MM.1S (cell line): ENCODE data around the gene NCKAP5.

ENCODE experiments used
- DNase-seq: peaks from one replicate; pipeline ENCODE4 v3.0.0-alpha.2; 2015
- H2AFZ ChIP-seq: fragments of 300-600 bp; sonication (generic); 2 replicates; pipeline ENCODE4 v1.6.0; 2016; ENCODE audit warnings: antibody characterized with exemption, low read length
- H3F3A ChIP-seq: fragments of 300-600 bp; sonication (generic); 2 replicates; pipeline ENCODE4 v1.6.1; 2016; ENCODE audit warnings: mild to moderate bottlenecking, antibody characterized with exemption, low read length, moderate library complexity, mixed read lengths; ENCODE audit not compliant: insufficient read depth
- H3K27ac ChIP-seq: fragments of 300-600 bp; sonication (generic); 2 replicates; pipeline ENCODE4 v1.5.1; 2016; ENCODE audit warnings: mild to moderate bottlenecking, low read length
- H3K27me3 ChIP-seq: fragments of 300-600 bp; sonication (generic); replicated peaks from 2 replicates; pipeline ENCODE4 v1.6.0; 2016; ENCODE audit warnings: low read length; ENCODE audit not compliant: insufficient read depth
- H3K36me3 ChIP-seq: fragments of 300-600 bp; sonication (generic); replicated peaks from 2 replicates; pipeline ENCODE4 v1.6.1; 2016; ENCODE audit warnings: mild to moderate bottlenecking, low read length, mixed read lengths; ENCODE audit not compliant: insufficient read depth
- H3K4me1 ChIP-seq: fragments of 300-600 bp; sonication (generic); 2 replicates; pipeline ENCODE4 v1.6.1; 2016; ENCODE audit warnings: low read length, mixed read lengths
- H3K4me2 ChIP-seq: fragments of 300-600 bp; sonication (generic); 2 replicates; pipeline ENCODE4 v1.6.0; 2016; ENCODE audit warnings: low read depth, low read length
- H3K4me3 ChIP-seq: fragments of 300-600 bp; sonication (generic); 2 replicates; pipeline ENCODE4 v1.5.1; 2016; ENCODE audit warnings: low read length, mixed read lengths
- H3K79me2 ChIP-seq: fragments of 300-600 bp; sonication (generic); 2 replicates; pipeline ENCODE4 v1.6.1; 2016; ENCODE audit warnings: mixed run types, low read length, mixed read lengths
- H3K9ac ChIP-seq: fragments of 300-600 bp; sonication (generic); 2 replicates; pipeline ENCODE4 v1.6.1; 2016; ENCODE audit warnings: low read length, mixed read lengths
- H3K9me2 ChIP-seq: fragments of 300-600 bp; sonication (generic); replicated peaks from 2 replicates; pipeline ENCODE4 v1.6.1; 2016; ENCODE audit warnings: mild to moderate bottlenecking, low read length, mixed read lengths; ENCODE audit not compliant: insufficient read depth
- H3K9me3 ChIP-seq: fragments of 300-600 bp; sonication (generic); replicated peaks from 2 replicates; pipeline ENCODE4 v1.6.1; 2016; ENCODE audit warnings: mild to moderate bottlenecking, low read length, mixed read lengths; ENCODE audit not compliant: insufficient read depth
- H4K20me1 ChIP-seq: fragments of 300-600 bp; sonication (generic); 2 replicates; pipeline ENCODE4 v1.6.1; 2016; ENCODE audit warnings: mild to moderate bottlenecking, low read length, moderate library complexity, mixed read lengths; ENCODE audit not compliant: insufficient read depth
- CTCF ChIP-seq: fragments of 300-600 bp; sonication (generic); IDR thresholded peaks from 2 replicates; pipeline ENCODE4 v1.5.1; 2016; ENCODE audit warnings: antibody characterized with exemption, low read length, mixed read lengths
- EZH2 ChIP-seq: fragments of 300-600 bp; sonication (generic); optimal IDR thresholded peaks from 2 replicates; pipeline ENCODE3; 2017; ENCODE audit warnings: low read depth, mild to moderate bottlenecking, antibody characterized with exemption, low read length, mixed read lengths
- EZH2phosphoT487 ChIP-seq: fragments of 300-600 bp; sonication (generic); IDR thresholded peaks from 2 replicates; pipeline ENCODE4 v1.6.1; 2018; ENCODE audit warnings: antibody characterized with exemption, low read length

Gene NCKAP5

GRCh38 chr2:132774189-132774588 lies 794.1 kb downstream of the NCKAP5 start:
- TF ChIP-seq EZH2, result no peak
- no peak for TF ChIP-seq EZH2phosphoT487
- no peak for TF ChIP-seq CTCF
- H3K27me3 ChIP-seq, result no peaks in the 10 kb centered on the region
- no peaks in the 10 kb centered on the region for H3K9me3 ChIP-seq
- H3K4me3 ChIP-seq, result no peak overlapping the region
- DNase-seq, result no peak
- H3K36me3 ChIP-seq, result no peaks in the 10 kb centered on the region
- no peaks in the 10 kb centered on the region for H3F3A ChIP-seq
- no peak overlapping the region for H2AFZ ChIP-seq
- no peak overlapping the region for H3K9ac ChIP-seq
- no peaks in the 10 kb centered on the region for H3K79me2 ChIP-seq
- H3K27ac ChIP-seq, result no peak overlapping the region
- no peaks in the 10 kb centered on the region for H3K9me2 ChIP-seq
- H3K4me1 ChIP-seq, result peaks cover 16% of the 10 kb centered on the region
- no peak overlapping the region for H3K4me2 ChIP-seq
- no peaks in the 10 kb centered on the region for H4K20me1 ChIP-seq

- peaks cover 16% of the 10 kb centered on the region for H3K4me1 ChIP-seq
- no peaks in the 10 kb centered on the region for H3K27me3 ChIP-seq
- peak; percentile 26 for TF ChIP-seq CTCF
- no peak for TF ChIP-seq EZH2phosphoT487
- no peak overlapping the region for H3K4me3 ChIP-seq
- peak overlapping the region; percentile 40; the same call in 1 of the 2 replicates for H3K27ac ChIP-seq
- H2AFZ ChIP-seq, result peak overlapping the region; percentile 55
- H3K9me3 ChIP-seq, result no peaks in the 10 kb centered on the region
- H3K9me2 ChIP-seq, result no peaks in the 10 kb centered on the region
- H4K20me1 ChIP-seq, result no peaks in the 10 kb centered on the region
- DNase-seq, result peak; percentile 58
- no peaks in the 10 kb centered on the region for H3F3A ChIP-seq
- H3K4me2 ChIP-seq, result peak overlapping the region; percentile 27
- no peaks in the 10 kb centered on the region for H3K36me3 ChIP-seq
- no peak overlapping the region for H3K9ac ChIP-seq
- no peaks in the 10 kb centered on the region for H3K79me2 ChIP-seq
Observed at GRCh38 chr2:132773331-132773730, 794.9 kb downstream of the NCKAP5 start.

GRCh38 chr2:132772340-132772739 lies 795.9 kb downstream of the NCKAP5 start:
- Histone ChIP-seq H4K20me1 (no peaks in the 10 kb centered on the region), H3K9me2 (no peaks in the 10 kb centered on the region), H3K4me3 (no peak overlapping the region), H3K79me2 (no peaks in the 10 kb centered on the region), H3F3A (no peaks in the 10 kb centered on the region), H3K27ac (no peak overlapping the region), H3K9me3 (no peaks in the 10 kb centered on the region), H3K4me1 (peaks cover 16% of the 10 kb centered on the region), H3K27me3 (no peaks in the 10 kb centered on the region), H2AFZ (0 out of 2 replicates have a peak overlapping the region, but pooled peaks have one; percentile 55), H3K4me2 (no peak overlapping the region), H3K9ac (no peak overlapping the region), H3K36me3 (no peaks in the 10 kb centered on the region)
- TF ChIP-seq CTCF (no peak), EZH2 (no peak), EZH2phosphoT487 (no peak)
- DNase-seq, result no peak
